Activated naive CD8-positive, alpha-beta T cell treated with anti-CD3 and anti-CD28 coated beads, Interleukin-2, amount 50 U/mL, for 24 hours (primary cell): ENCODE results near the gene BOLA2B.
A peak's percentile ranks its signal among the peaks of the same experiment; 100 is the strongest.
"Not testable (repeated sequence)": the region's sequence is repeated elsewhere in the genome, so short reads cannot be mapped to it uniquely, and the experiment has no call there.

ENCODE experiments used
- ATAC-seq: fragments of 150-1000 bp; cut with Tn5 transposase; one replicate; pipeline ENCODE4 v1.10.0; 2021
- DNase-seq: peaks from one replicate; pipeline ENCODE4 v3.0.0; 2021
- H3K27ac Mint-ChIP-seq: one replicate; pipeline ENCODE4 v1.8.0; 2021; ENCODE audit warnings: mild to moderate bottlenecking, mixed read lengths
- H3K27me3 Mint-ChIP-seq: one replicate; pipeline ENCODE4 v1.8.0; 2021; ENCODE audit warnings: mixed read lengths
- H3K36me3 Mint-ChIP-seq: one replicate; pipeline ENCODE4 v1.8.0; 2021; ENCODE audit warnings: low read depth, mixed read lengths
- H3K4me1 Mint-ChIP-seq: one replicate; pipeline ENCODE4 v1.8.0; 2021; ENCODE audit warnings: mixed read lengths
- H3K4me3 Mint-ChIP-seq: one replicate; pipeline ENCODE4 v1.8.0; 2021; ENCODE audit warnings: mild to moderate bottlenecking, moderate library complexity, mixed read lengths
- H3K9me3 Mint-ChIP-seq: one replicate; pipeline ENCODE4 v1.8.0; 2021; ENCODE audit warnings: mixed read lengths

BOLA2B gene

GRCh38 chr16:30169416-30169815 is 24.1 kb downstream of the BOLA2B start:
- not testable (repeated sequence) for H3K27ac Mint-ChIP-seq, DNase-seq, H3K9me3 Mint-ChIP-seq, H3K36me3 Mint-ChIP-seq, H3K4me3 Mint-ChIP-seq, H3K27me3 Mint-ChIP-seq, ATAC-seq
- peaks cover 23% of the 10 kb centered on the region for H3K4me1 Mint-ChIP-seq

- not testable (repeated sequence) for DNase-seq, H3K36me3 Mint-ChIP-seq, H3K27me3 Mint-ChIP-seq, ATAC-seq, H3K9me3 Mint-ChIP-seq, H3K4me3 Mint-ChIP-seq, H3K27ac Mint-ChIP-seq
- H3K4me1 Mint-ChIP-seq, result peaks cover 23% of the 10 kb centered on the region
These were observed 24.7 kb downstream of the BOLA2B start for GRCh38 chr16:30168746-30169145.

GRCh38 chr16:30166202-30166902 is 27.1 kb downstream of the BOLA2B start:
- no peak for DNase-seq
- Mint-ChIP-seq H3K27ac (peak overlapping the region; percentile 46), H3K27me3 (no peaks in the 10 kb centered on the region), H3K9me3 (no peaks in the 10 kb centered on the region), H3K4me3 (no peak overlapping the region), H3K4me1 (peaks cover 28% of the 10 kb centered on the region), H3K36me3 (no peaks in the 10 kb centered on the region)
- peak; percentile 61 for ATAC-seq

- Mint-ChIP-seq H3K9me3 (no peaks in the 10 kb centered on the region), H3K4me1 (peaks cover 28% of the 10 kb centered on the region), H3K27ac (no peak overlapping the region), H3K4me3 (no peak overlapping the region), H3K36me3 (no peaks in the 10 kb centered on the region), H3K27me3 (no peaks in the 10 kb centered on the region)
- ATAC-seq (no peak), DNase-seq (no peak)
These were observed 29.9 kb downstream of the BOLA2B start for GRCh38 chr16:30163538-30163937.

- ATAC-seq (no peak), DNase-seq (no peak)
- peaks cover 2% of the 10 kb centered on the region for H3K27me3 Mint-ChIP-seq
- H3K36me3 Mint-ChIP-seq, result no peaks in the 10 kb centered on the region
- H3K4me1 Mint-ChIP-seq, result no peaks in the 10 kb centered on the region
- H3K9me3 Mint-ChIP-seq, result no peaks in the 10 kb centered on the region
- no peak overlapping the region for H3K4me3 Mint-ChIP-seq
- H3K27ac Mint-ChIP-seq, result no peak overlapping the region
These were observed 36.3 kb downstream of the BOLA2B start for GRCh38 chr16:30157214-30157613.

- H3K27ac Mint-ChIP-seq, result no peak overlapping the region
- H3K27me3 Mint-ChIP-seq, result peaks cover 2% of the 10 kb centered on the region
- ATAC-seq (no peak), DNase-seq (no peak)
- no peaks in the 10 kb centered on the region for H3K4me1 Mint-ChIP-seq
- H3K4me3 Mint-ChIP-seq, result no peak overlapping the region
- no peaks in the 10 kb centered on the region for H3K9me3 Mint-ChIP-seq
- no peaks in the 10 kb centered on the region for H3K36me3 Mint-ChIP-seq
These were observed 38.3 kb downstream of the BOLA2B start for GRCh38 chr16:30155188-30155587.

GRCh38 chr16:30152517-30152916 is 40.9 kb downstream of the BOLA2B start:
- Mint-ChIP-seq H3K27ac (no peak overlapping the region), H3K4me1 (no peaks in the 10 kb centered on the region), H3K27me3 (peaks cover 2% of the 10 kb centered on the region), H3K9me3 (peaks cover 8% of the 10 kb centered on the region), H3K4me3 (no peak overlapping the region), H3K36me3 (peaks cover 9% of the 10 kb centered on the region)
- no peak for DNase-seq
- ATAC-seq, result no peak

GRCh38 chr16:30151091-30151490 is 42.4 kb downstream of the BOLA2B start:
- Mint-ChIP-seq H3K36me3 (peaks cover 9% of the 10 kb centered on the region), H3K4me3 (no peak overlapping the region)
- no peak for ATAC-seq

GRCh38 chr16:30149250-30149930 is 44.1 kb downstream of the BOLA2B start:
- DNase-seq, result no peak
- Mint-ChIP-seq H3K9me3 (peaks cover 8% of the 10 kb centered on the region), H3K4me3 (no peak overlapping the region), H3K27ac (no peak overlapping the region), H3K27me3 (peaks cover 2% of the 10 kb centered on the region), H3K4me1 (no peaks in the 10 kb centered on the region), H3K36me3 (peaks cover 9% of the 10 kb centered on the region)
- no peak for ATAC-seq

More at GRCh38 chr16:30151091-30151490, 42.4 kb downstream of the BOLA2B start:
- Mint-ChIP-seq H3K27me3 (peaks cover 2% of the 10 kb centered on the region), H3K4me1 (no peaks in the 10 kb centered on the region), H3K27ac (no peak overlapping the region), H3K9me3 (peaks cover 8% of the 10 kb centered on the region)
- DNase-seq, result no peak

- Mint-ChIP-seq H3K4me3 (no peak overlapping the region), H3K27ac (no peak overlapping the region), H3K36me3 (peaks cover 9% of the 10 kb centered on the region), H3K27me3 (peaks cover 2% of the 10 kb centered on the region), H3K9me3 (peaks cover 8% of the 10 kb centered on the region), H3K4me1 (peaks cover 6% of the 10 kb centered on the region)
- DNase-seq (no peak), ATAC-seq (no peak)
These were observed 45.5 kb downstream of the BOLA2B start for GRCh38 chr16:30147843-30148510.

GRCh38 chr16:30145657-30146056 is 47.8 kb downstream of the BOLA2B start:
- H3K4me1 Mint-ChIP-seq, result peaks cover 16% of the 10 kb centered on the region
- peaks cover 8% of the 10 kb centered on the region for H3K9me3 Mint-ChIP-seq
- H3K36me3 Mint-ChIP-seq, result peaks cover 9% of the 10 kb centered on the region
- no peak overlapping the region for H3K27ac Mint-ChIP-seq
- no peak for ATAC-seq
- no peak overlapping the region for H3K4me3 Mint-ChIP-seq
- H3K27me3 Mint-ChIP-seq, result no peaks in the 10 kb centered on the region
- DNase-seq, result no peak

GRCh38 chr16:30144917-30145316 is 48.5 kb downstream of the BOLA2B start:
- DNase-seq (no peak), ATAC-seq (no peak)
- Mint-ChIP-seq H3K27ac (no peak overlapping the region), H3K36me3 (peaks cover 8% of the 10 kb centered on the region), H3K4me1 (peaks cover 18% of the 10 kb centered on the region), H3K9me3 (peaks cover 8% of the 10 kb centered on the region), H3K4me3 (no peak overlapping the region), H3K27me3 (no peaks in the 10 kb centered on the region)

- H3K4me3 Mint-ChIP-seq, result no peak overlapping the region
- no peak overlapping the region for H3K27ac Mint-ChIP-seq
- no peak for DNase-seq
- peaks cover under 1% of the 10 kb centered on the region for H3K9me3 Mint-ChIP-seq
- no peak for ATAC-seq
- peaks cover 4% of the 10 kb centered on the region for H3K36me3 Mint-ChIP-seq
- no peaks in the 10 kb centered on the region for H3K27me3 Mint-ChIP-seq
- H3K4me1 Mint-ChIP-seq, result peaks cover 25% of the 10 kb centered on the region
These were observed 49.4 kb downstream of the BOLA2B start for GRCh38 chr16:30144017-30144416.

GRCh38 chr16:30143347-30143702 is 50.1 kb downstream of the BOLA2B start:
- peak overlapping the region; percentile 7 for H3K27ac Mint-ChIP-seq
- H3K27me3 Mint-ChIP-seq, result no peaks in the 10 kb centered on the region
- no peak overlapping the region for H3K4me3 Mint-ChIP-seq
- H3K36me3 Mint-ChIP-seq, result no peaks in the 10 kb centered on the region
- peaks cover 25% of the 10 kb centered on the region for H3K4me1 Mint-ChIP-seq
- peak; percentile 50 for ATAC-seq
- H3K9me3 Mint-ChIP-seq, result no peaks in the 10 kb centered on the region
- no peak for DNase-seq
